Ovary (tissue), 3 donors: ENCODE results near the gene B3GNT9.

Experiments
- POLR2A ChIP-seq: fragments of 450-650 bp; IDR thresholded peaks from one replicate; pipeline ENCODE4 v1.6.1; 2017; ENCODE audit warnings: antibody characterized with exemption, mild to moderate bottlenecking, moderate library complexity
- TF ChIP-seq, protein P1 (sequence below), 3 donors: fragments of 450-650 bp in 2 of 3; fragments of 200-600 bp in 1 of 3; IDR thresholded peaks; one replicate each; pipeline versions ENCODE4 v1.5.1 to v1.8.0; 2016 to 2022; ENCODE audit warnings: antibody characterized with exemption in 3 of 3, mild to moderate bottlenecking in 1 of 3
- donor health status: DM: no; HTN: no; CAD: no.

DNA sequence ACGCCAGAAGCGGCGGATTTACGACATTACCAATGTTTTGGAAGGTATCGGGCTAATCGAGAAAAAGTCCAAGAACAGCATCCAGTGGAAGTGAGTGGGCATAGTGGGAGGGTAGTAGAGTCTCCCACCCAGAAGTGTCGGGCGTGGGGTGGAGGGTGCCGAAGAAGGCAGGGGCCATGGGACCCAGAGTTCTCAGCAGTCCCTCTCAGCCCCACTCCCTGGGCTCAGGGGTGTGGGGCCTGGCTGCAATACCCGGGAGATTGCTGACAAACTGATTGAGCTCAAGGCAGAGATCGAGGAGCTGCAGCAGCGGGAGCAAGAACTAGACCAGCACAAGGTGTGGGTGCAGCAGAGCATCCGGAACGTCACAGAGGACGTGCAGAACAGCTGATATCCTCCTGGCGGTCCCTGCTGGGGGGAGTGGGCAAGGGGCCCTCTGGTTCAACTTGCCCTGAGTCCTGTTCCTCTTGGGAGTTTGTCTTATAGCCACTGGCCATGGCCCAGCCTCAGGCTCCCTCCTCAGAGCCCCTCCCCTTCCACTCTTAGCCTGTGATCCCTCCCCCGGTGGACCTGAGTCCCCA, 42.1 kb upstream of the B3GNT9 start:
- TF ChIP-seq, protein P1, sequence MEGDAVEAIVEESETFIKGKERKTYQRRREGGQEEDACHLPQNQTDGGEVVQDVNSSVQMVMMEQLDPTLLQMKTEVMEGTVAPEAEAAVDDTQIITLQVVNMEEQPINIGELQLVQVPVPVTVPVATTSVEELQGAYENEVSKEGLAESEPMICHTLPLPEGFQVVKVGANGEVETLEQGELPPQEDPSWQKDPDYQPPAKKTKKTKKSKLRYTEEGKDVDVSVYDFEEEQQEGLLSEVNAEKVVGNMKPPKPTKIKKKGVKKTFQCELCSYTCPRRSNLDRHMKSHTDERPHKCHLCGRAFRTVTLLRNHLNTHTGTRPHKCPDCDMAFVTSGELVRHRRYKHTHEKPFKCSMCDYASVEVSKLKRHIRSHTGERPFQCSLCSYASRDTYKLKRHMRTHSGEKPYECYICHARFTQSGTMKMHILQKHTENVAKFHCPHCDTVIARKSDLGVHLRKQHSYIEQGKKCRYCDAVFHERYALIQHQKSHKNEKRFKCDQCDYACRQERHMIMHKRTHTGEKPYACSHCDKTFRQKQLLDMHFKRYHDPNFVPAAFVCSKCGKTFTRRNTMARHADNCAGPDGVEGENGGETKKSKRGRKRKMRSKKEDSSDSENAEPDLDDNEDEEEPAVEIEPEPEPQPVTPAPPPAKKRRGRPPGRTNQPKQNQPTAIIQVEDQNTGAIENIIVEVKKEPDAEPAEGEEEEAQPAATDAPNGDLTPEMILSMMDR (IDR thresholded peaks at IDR 0.05): no peak
- TF ChIP-seq POLR2A: no peak
